ENCODE measurements around the gene PARD6B. TPM values are rescaled to one million over a fixed set of nuclear protein-coding genes. Genes with fewer than 3 reads are reported as not detected.

PARD6B gene
- total and polyA plus RNA-seq, 2 of the 13 experiments (the other 11 are each of a cell fraction or from before 2014, with no cell fraction given), result 6.9 to 22.2 TPM

DNA sequence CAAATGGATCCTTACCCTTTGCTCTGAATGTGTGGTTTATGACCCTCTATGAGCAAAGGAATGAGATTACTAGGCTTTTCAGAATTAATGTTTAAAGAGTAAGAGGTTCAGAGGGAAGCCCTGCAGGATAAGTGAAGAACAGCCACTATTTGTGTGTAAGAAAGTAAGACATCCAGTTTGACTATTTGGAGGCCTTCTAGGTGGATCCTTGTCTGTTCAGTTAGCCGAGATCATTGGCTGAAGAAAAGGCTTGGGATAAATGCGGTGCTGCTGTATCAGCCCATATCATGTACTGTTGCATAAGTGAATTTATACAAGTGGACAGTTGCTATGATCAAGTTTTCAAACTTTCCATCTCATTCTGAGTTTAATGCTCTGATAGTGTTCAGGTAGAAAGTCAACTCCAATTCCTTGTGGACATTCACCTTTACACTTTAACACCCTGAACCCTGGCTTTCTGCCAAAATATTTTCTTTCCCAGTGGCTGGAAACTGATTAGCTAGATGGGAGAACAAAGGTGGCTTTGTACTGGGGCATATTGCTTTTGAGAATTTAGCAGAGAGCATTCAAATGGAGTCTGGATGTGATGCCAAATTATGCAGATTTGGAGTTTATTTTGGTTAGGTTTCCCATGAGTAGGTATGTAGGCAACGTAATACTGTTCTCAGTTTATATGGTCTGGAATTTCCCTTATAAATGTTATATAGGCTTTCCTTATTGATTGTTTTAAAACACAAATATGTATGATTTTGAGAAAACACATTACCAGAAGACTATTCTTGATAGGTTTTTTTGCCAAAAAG is 15.0 kb downstream of the PARD6B start (continued):
- TF ChIP-seq, protein P1, sequence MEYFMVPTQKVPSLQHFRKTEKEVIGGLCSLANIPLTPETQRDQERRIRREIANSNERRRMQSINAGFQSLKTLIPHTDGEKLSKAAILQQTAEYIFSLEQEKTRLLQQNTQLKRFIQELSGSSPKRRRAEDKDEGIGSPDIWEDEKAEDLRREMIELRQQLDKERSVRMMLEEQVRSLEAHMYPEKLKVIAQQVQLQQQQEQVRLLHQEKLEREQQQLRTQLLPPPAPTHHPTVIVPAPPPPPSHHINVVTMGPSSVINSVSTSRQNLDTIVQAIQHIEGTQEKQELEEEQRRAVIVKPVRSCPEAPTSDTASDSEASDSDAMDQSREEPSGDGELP (IDR thresholded peaks at IDR 0.05; ENCODE audit: borderline replicate concordance, low read depth), result 0 out of 2 replicates have a peak, but pooled peaks have one; percentile 11
- TF ChIP-seq ZSCAN25 (CRISPR knock-in tag; IDR thresholded peaks at IDR 0.05) (no peak), RARA (CRISPR knock-in tag; IDR thresholded peaks at IDR 0.05) (peak; percentile 89), KLF11 (CRISPR knock-in tag; IDR thresholded peaks at IDR 0.05) (no peak; the same call in 1 of the 2 replicates), NFIB (CRISPR knock-in tag; IDR thresholded peaks at IDR 0.05; ENCODE audit: borderline replicate concordance) (no peak; the same call in 1 of the 2 replicates), NR2C2 (CRISPR knock-in tag; IDR thresholded peaks at IDR 0.05; ENCODE audit: borderline replicate concordance) (peak; percentile 88), ZNF713 (CRISPR knock-in tag; IDR thresholded peaks at IDR 0.05) (no peak), ZNF552 (CRISPR knock-in tag; IDR thresholded peaks at IDR 0.05; ENCODE audit: borderline replicate concordance) (no peak), ETV6 (CRISPR knock-in tag; conservative IDR thresholded peaks at IDR 0.05) (no peak), MEIS1 (CRISPR knock-in tag; IDR thresholded peaks at IDR 0.05; ENCODE audit: borderline replicate concordance) (no peak), ETS1 (CRISPR knock-in tag; IDR thresholded peaks at IDR 0.05) (no peak), MLX (CRISPR knock-in tag; IDR thresholded peaks at IDR 0.05) (peak; percentile 53; the same call in 1 of the 2 replicates), SPEN (CRISPR knock-in tag; IDR thresholded peaks at IDR 0.05; ENCODE audit: low read depth) (peak; percentile 57; the same call in 1 of the 2 replicates), SMAD1 (CRISPR knock-in tag; IDR thresholded peaks at IDR 0.05; ENCODE audit: borderline replicate concordance, low read depth) (no peak), STAT5B (CRISPR knock-in tag; IDR thresholded peaks at IDR 0.05) (no peak), RBFOX2 (IDR thresholded peaks at IDR 0.05; ENCODE audit: low read depth, low read length) (no peak), SRSF1 (optimal IDR thresholded peaks at IDR 0.05; ENCODE audit: low read depth, low read length) (no peak), CREB1 (IDR thresholded peaks at IDR 0.05) (peak; percentile 11; the same call in 1 of the 2 replicates), CREB1 (CRISPR knock-in tag; IDR thresholded peaks at IDR 0.05) (peak; percentile 64; the same call in 1 of the 2 replicates), ZNF292 (CRISPR knock-in tag; IDR thresholded peaks at IDR 0.05; ENCODE audit: borderline replicate concordance, low read depth) (peak; percentile 17; the same call in 1 of the 2 replicates)
- TF ChIP-seq, protein P2, sequence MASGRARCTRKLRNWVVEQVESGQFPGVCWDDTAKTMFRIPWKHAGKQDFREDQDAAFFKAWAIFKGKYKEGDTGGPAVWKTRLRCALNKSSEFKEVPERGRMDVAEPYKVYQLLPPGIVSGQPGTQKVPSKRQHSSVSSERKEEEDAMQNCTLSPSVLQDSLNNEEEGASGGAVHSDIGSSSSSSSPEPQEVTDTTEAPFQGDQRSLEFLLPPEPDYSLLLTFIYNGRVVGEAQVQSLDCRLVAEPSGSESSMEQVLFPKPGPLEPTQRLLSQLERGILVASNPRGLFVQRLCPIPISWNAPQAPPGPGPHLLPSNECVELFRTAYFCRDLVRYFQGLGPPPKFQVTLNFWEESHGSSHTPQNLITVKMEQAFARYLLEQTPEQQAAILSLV (CRISPR knock-in tag; IDR thresholded peaks at IDR 0.05; ENCODE audit: borderline replicate concordance), result no peak
- TF ChIP-seq, protein P3, sequence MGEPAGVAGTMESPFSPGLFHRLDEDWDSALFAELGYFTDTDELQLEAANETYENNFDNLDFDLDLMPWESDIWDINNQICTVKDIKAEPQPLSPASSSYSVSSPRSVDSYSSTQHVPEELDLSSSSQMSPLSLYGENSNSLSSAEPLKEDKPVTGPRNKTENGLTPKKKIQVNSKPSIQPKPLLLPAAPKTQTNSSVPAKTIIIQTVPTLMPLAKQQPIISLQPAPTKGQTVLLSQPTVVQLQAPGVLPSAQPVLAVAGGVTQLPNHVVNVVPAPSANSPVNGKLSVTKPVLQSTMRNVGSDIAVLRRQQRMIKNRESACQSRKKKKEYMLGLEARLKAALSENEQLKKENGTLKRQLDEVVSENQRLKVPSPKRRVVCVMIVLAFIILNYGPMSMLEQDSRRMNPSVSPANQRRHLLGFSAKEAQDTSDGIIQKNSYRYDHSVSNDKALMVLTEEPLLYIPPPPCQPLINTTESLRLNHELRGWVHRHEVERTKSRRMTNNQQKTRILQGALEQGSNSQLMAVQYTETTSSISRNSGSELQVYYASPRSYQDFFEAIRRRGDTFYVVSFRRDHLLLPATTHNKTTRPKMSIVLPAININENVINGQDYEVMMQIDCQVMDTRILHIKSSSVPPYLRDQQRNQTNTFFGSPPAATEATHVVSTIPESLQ (CRISPR knock-in tag; conservative IDR thresholded peaks at IDR 0.05), result no peak

All from HepG2 (cell line).